WERI-Rb-1 (cell line): Measurements from ENCODE around the gene TWIST1.

Source experiments
- DNase-seq: peaks from one replicate; pipeline ENCODE4 v3.0.0-alpha.2; 2020
- H3K27ac ChIP-seq: fragments of 250-450 bp; sonication (Bioruptor Pico); 2 replicates; pipeline ENCODE4 v1.5.1; 2020; ENCODE audit warnings: mild to moderate bottlenecking, moderate library complexity
- H3K27me3 ChIP-seq: fragments of 250-450 bp; sonication (Bioruptor Pico); 2 replicates; pipeline ENCODE4 v1.5.1; 2021; ENCODE audit warnings: mild to moderate bottlenecking, low read depth, moderate library complexity; ENCODE audit not compliant: insufficient read depth, severe bottlenecking
- H3K36me3 ChIP-seq: fragments of 250-450 bp; sonication (Bioruptor Pico); 2 replicates; pipeline ENCODE4 v1.5.1; 2020; ENCODE audit warnings: mild to moderate bottlenecking, moderate library complexity
- H3K4me3 ChIP-seq: 2 replicates; pipeline ENCODE4 v1.5.1; 2011; ENCODE audit warnings: low read depth, mild to moderate bottlenecking, control low read depth, low read length
- H3K9me3 ChIP-seq: fragments of 250-450 bp; sonication (Bioruptor Pico); 2 replicates; pipeline ENCODE4 v1.5.1; 2021; ENCODE audit warnings: mild to moderate bottlenecking, moderate library complexity; ENCODE audit not compliant: severe bottlenecking
- TF ChIP-seq, protein P1 (sequence below): IDR thresholded peaks from 2 replicates; pipeline ENCODE4 v1.5.1; 2011; ENCODE audit warnings: low read depth, mild to moderate bottlenecking, control low read depth, inconsistent platforms, low read length

The TWIST1 gene

GRCh38 chr7:19107081-19107355 is 10.4 kb downstream of the TWIST1 start:
- peak overlapping the region; percentile 73 for H3K4me3 ChIP-seq
- no peak for DNase-seq
- TF ChIP-seq, protein P1, sequence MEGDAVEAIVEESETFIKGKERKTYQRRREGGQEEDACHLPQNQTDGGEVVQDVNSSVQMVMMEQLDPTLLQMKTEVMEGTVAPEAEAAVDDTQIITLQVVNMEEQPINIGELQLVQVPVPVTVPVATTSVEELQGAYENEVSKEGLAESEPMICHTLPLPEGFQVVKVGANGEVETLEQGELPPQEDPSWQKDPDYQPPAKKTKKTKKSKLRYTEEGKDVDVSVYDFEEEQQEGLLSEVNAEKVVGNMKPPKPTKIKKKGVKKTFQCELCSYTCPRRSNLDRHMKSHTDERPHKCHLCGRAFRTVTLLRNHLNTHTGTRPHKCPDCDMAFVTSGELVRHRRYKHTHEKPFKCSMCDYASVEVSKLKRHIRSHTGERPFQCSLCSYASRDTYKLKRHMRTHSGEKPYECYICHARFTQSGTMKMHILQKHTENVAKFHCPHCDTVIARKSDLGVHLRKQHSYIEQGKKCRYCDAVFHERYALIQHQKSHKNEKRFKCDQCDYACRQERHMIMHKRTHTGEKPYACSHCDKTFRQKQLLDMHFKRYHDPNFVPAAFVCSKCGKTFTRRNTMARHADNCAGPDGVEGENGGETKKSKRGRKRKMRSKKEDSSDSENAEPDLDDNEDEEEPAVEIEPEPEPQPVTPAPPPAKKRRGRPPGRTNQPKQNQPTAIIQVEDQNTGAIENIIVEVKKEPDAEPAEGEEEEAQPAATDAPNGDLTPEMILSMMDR = no peak
- no peak overlapping the region for H3K27ac ChIP-seq
- peaks cover 18% of the 10 kb centered on the region for H3K27me3 ChIP-seq
- no peaks in the 10 kb centered on the region for H3K9me3 ChIP-seq
- no peaks in the 10 kb centered on the region for H3K36me3 ChIP-seq

- Histone ChIP-seq H3K9me3 (no peaks in the 10 kb centered on the region), H3K27me3 (peaks cover 18% of the 10 kb centered on the region), H3K4me3 (peak overlapping the region; percentile 73), H3K27ac (no peak overlapping the region), H3K36me3 (no peaks in the 10 kb centered on the region)
- TF ChIP-seq, protein P1 = no peak
- peak; percentile 46 for DNase-seq
Observed at GRCh38 chr7:19106241-19107080, 11.0 kb downstream of the TWIST1 start.

DNA sequence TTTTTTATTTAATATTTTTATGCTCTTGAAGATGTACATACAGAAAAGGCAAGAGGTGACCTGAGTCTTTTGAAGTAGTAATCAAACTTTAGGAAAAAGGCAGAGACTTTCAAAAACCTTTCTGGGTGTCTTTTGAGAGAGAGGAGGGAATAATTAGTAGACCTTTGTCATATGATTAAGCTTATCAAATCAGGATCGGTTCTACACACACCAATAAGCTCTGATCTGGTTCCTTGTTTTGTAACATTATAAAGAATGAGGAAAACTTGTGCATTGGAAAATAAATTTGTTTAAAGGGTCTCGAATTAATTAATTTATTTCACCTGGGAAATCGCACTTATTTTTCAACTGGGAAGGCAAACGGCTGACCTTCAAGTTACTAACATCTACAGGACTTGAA is 11.9 kb downstream of the TWIST1 start:
- Histone ChIP-seq H3K27ac (no peak overlapping the region), H3K27me3 (peaks cover 18% of the 10 kb centered on the region), H3K9me3 (no peaks in the 10 kb centered on the region), H3K36me3 (no peaks in the 10 kb centered on the region), H3K4me3 (no peak overlapping the region)
- TF ChIP-seq, protein P1 = no peak
- no peak for DNase-seq

DNA sequence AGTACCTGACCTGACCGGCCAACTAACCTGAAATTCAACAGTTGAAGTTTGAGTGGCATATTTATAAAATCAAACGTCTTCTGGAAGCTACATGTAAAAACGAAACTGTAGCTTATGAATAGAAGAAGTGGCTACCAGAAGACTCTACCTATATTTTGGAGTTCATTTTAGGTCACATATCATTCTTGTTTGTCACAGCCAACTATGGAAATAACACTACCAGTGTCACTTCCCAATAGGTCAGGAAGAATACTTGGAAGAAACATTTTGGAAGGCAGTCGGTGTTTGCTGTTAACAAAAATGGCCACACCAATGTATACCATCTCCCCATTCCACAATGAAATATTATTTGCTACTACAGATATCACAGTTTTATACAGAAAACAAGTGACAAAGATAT is 12.6 kb downstream of the TWIST1 start:
- Histone ChIP-seq H3K27ac (no peak overlapping the region), H3K27me3 (peaks cover 18% of the 10 kb centered on the region), H3K36me3 (no peaks in the 10 kb centered on the region), H3K4me3 (no peak overlapping the region), H3K9me3 (no peaks in the 10 kb centered on the region)
- no peak for DNase-seq
- TF ChIP-seq, protein P1 = no peak

DNA sequence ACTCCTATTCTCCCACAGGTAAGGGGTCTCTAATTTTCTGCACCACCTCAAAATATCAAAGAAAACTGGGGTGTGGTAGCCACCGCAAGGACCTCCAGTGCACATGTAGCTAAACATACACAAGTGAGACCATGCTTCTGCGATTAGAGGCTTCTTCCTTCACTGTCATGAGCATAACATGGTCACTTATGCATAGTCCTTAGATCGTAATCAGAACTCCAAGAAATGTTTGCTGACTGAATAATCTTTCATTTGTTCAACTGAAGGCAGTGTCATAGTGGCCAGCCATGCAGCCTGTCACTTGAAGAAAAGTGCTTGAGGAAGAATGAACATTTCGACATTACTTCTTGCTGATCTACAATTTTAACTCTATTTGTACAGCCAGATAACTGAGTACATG is 14.6 kb downstream of the TWIST1 start:
- TF ChIP-seq, protein P1 = no peak
- no peaks in the 10 kb centered on the region for H3K9me3 ChIP-seq
- no peak for DNase-seq
- H3K4me3 ChIP-seq = no peak overlapping the region
- H3K36me3 ChIP-seq = no peaks in the 10 kb centered on the region
- no peak overlapping the region for H3K27ac ChIP-seq
- peaks cover 17% of the 10 kb centered on the region for H3K27me3 ChIP-seq

DNA sequence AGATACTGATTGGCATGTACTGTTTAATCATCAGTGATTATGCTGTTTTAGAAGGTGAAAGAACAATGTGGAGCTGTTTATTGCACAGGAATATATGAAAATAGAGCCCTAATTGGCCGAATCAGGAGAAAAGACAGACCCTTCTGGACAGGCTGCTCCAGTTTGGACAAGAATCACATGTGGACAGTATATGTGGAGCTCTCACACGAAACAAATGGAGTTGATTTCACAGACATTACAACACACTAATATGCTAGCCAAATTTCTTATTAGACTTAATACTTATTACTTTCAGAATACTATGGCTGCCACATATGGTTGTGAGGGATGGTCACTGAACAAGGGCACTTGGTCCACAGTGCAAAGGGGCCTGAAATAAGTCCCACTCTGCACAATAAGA is 15.5 kb downstream of the TWIST1 start:
- H3K4me3 ChIP-seq = no peak overlapping the region
- TF ChIP-seq, protein P1 = no peak

More for the DNA sequence above, 15.5 kb downstream of the TWIST1 start:
- Histone ChIP-seq H3K36me3 (no peaks in the 10 kb centered on the region), H3K27ac (no peak overlapping the region), H3K9me3 (no peaks in the 10 kb centered on the region), H3K27me3 (peaks cover 9% of the 10 kb centered on the region)
- DNase-seq = no peak
